ENCODE measurements around the gene ISYNA1. TPM values are rescaled to one million over a fixed set of nuclear protein-coding genes. Genes with fewer than 3 reads are reported as not detected.

The ISYNA1 gene
- total and polyA plus RNA-seq, 10 of the 15 experiments (the other 5 are each of a cell fraction or from before 2014, with no cell fraction given), result 1.9 to 37.0 (median 9.1) TPM

GRCh38 chr19:18429717-18430416, 8.1 kb downstream of the ISYNA1 start (continued):
- TF ChIP-seq RUNX3 (IDR thresholded peaks at IDR 0.05; ENCODE audit: low read length) (no peak), RAD51 (IDR thresholded peaks at IDR 0.05) (no peak), MYB (IDR thresholded peaks at IDR 0.05; ENCODE audit: borderline replicate concordance, low read depth, low read length) (no peak), MYC (IDR thresholded peaks at IDR 0.05; ENCODE audit: insufficient read depth, insufficient read length, insufficient replicate concordance, low read length, severe bottlenecking) (no peak), SMARCA5 (IDR thresholded peaks at IDR 0.05) (peak; percentile 90; the same call in 1 of the 2 replicates), CTCF (IDR thresholded peaks at IDR 0.05 in 2 of 3, conservative IDR thresholded peaks at IDR 0.05 in 1 of 3; ENCODE audit: control insufficient read depth in 2 of 3, extremely low read depth in 1 of 3, insufficient read depth in 1 of 3, low read depth in 3 of 3, low read length in 3 of 3) (no peak), ZNF217 (IDR thresholded peaks at IDR 0.05) (peak; percentile 35; the same call in 1 of the 2 replicates), YY1 (IDR thresholded peaks at IDR 0.05; ENCODE audit: low read depth, low read length) (no peak), TARDBP (IDR thresholded peaks at IDR 0.05; ENCODE audit: borderline replicate concordance) (no peak), EED (IDR thresholded peaks at IDR 0.05; ENCODE audit: low read depth) (no peak)
